MG63 (cell line): ENCODE measurements around the gene HKDC1. TPM values are rescaled to one million over a fixed set of nuclear protein-coding genes. Genes with fewer than 3 reads are reported as not detected.
"Not testable (repeated sequence)": the region's sequence is repeated elsewhere in the genome, so short reads cannot be mapped to it uniquely, and the experiment has no call there.

Source experiments
- DNase-seq: peaks from one replicate; pipeline ENCODE4 v3.0.0-alpha.2; 2020
- H3K27me3 ChIP-seq: fragments of 250-450 bp; sonication (Bioruptor Pico); 2 replicates; pipeline ENCODE4 v1.5.1; 2020; ENCODE audit warnings: mild to moderate bottlenecking, moderate library complexity
- H3K36me3 ChIP-seq: fragments of 250-450 bp; sonication (Bioruptor Pico); 2 replicates; pipeline ENCODE4 v1.5.1; 2020; ENCODE audit warnings: mild to moderate bottlenecking, moderate library complexity
- H3K4me3 ChIP-seq: fragments of 250-450 bp; sonication (Bioruptor Pico); 2 replicates; pipeline ENCODE4 v1.5.1; 2020; ENCODE audit warnings: mild to moderate bottlenecking, moderate library complexity
- H3K9me3 ChIP-seq: fragments of 250-450 bp; sonication (Bioruptor Pico); 2 replicates; pipeline ENCODE4 v1.5.1; 2020; ENCODE audit warnings: mild to moderate bottlenecking, moderate library complexity
- total RNA-seq: library from RNA; depleted of rRNA; stranded (reverse); fragments of >200 nt; shearing (Covaris generic); gene quantifications from 2 replicates; pipeline ENCODE4 v1.2.3, GENCODE V29; 2014; ENCODE audit warnings: low replicate concordance

HKDC1 gene
- total RNA-seq, 1 experiment from 2014 or later, result 0.20 TPM

GRCh38 chr10:69253171-69253570 lies 33.0 kb downstream of the HKDC1 start:
- DNase-seq, result no peak
- Histone ChIP-seq H3K4me3 (no peak overlapping the region), H3K27me3 (no peaks in the 10 kb centered on the region)

GRCh38 chr10:69254877-69255276 lies 34.7 kb downstream of the HKDC1 start:
- H3K36me3 ChIP-seq, result no peaks in the 10 kb centered on the region
- H3K27me3 ChIP-seq, result no peaks in the 10 kb centered on the region
- H3K9me3 ChIP-seq, result no peaks in the 10 kb centered on the region
- DNase-seq, result no peak
- no peak overlapping the region for H3K4me3 ChIP-seq

More at GRCh38 chr10:69253171-69253570, 33.0 kb downstream of the HKDC1 start:
- Histone ChIP-seq H3K36me3 (no peaks in the 10 kb centered on the region), H3K9me3 (no peaks in the 10 kb centered on the region)

GRCh38 chr10:69259547-69260243 lies 39.6 kb downstream of the HKDC1 start:
- Histone ChIP-seq H3K4me3 (no peak overlapping the region), H3K36me3 (no peaks in the 10 kb centered on the region), H3K9me3 (no peaks in the 10 kb centered on the region), H3K27me3 (no peaks in the 10 kb centered on the region)
- DNase-seq, result no peak

- H3K36me3 ChIP-seq, result no peaks in the 10 kb centered on the region
- no peak for DNase-seq
- H3K9me3 ChIP-seq, result no peaks in the 10 kb centered on the region
- H3K4me3 ChIP-seq, result no peak overlapping the region
- H3K27me3 ChIP-seq, result no peaks in the 10 kb centered on the region
Observed at GRCh38 chr10:69261184-69261583, 41.1 kb downstream of the HKDC1 start.

- no peak overlapping the region for H3K4me3 ChIP-seq
- no peaks in the 10 kb centered on the region for H3K9me3 ChIP-seq
Observed at GRCh38 chr10:69262292-69262751, 42.2 kb downstream of the HKDC1 start.

GRCh38 chr10:69265521-69265920 lies 45.4 kb downstream of the HKDC1 start:
- Histone ChIP-seq H3K36me3 (no peaks in the 10 kb centered on the region), H3K9me3 (no peaks in the 10 kb centered on the region), H3K4me3 (no peak overlapping the region), H3K27me3 (no peaks in the 10 kb centered on the region)
- DNase-seq, result no peak

More at GRCh38 chr10:69262292-69262751, 42.2 kb downstream of the HKDC1 start:
- no peaks in the 10 kb centered on the region for H3K36me3 ChIP-seq
- DNase-seq, result no peak
- H3K27me3 ChIP-seq, result no peaks in the 10 kb centered on the region

- H3K36me3 ChIP-seq, result no peaks in the 10 kb centered on the region
- no peak for DNase-seq
- no peaks in the 10 kb centered on the region for H3K27me3 ChIP-seq
- no peak overlapping the region for H3K4me3 ChIP-seq
- H3K9me3 ChIP-seq, result peaks cover 8% of the 10 kb centered on the region; the same call in 1 of the 2 replicates
Observed at GRCh38 chr10:69268761-69269416, 48.8 kb downstream of the HKDC1 start.

- DNase-seq, result no peak
- H3K4me3 ChIP-seq, result no peak overlapping the region
- peaks cover 8% of the 10 kb centered on the region; the same call in 1 of the 2 replicates for H3K9me3 ChIP-seq
- H3K27me3 ChIP-seq, result no peaks in the 10 kb centered on the region
- no peaks in the 10 kb centered on the region for H3K36me3 ChIP-seq
Observed at GRCh38 chr10:69269761-69270160, 49.6 kb downstream of the HKDC1 start.

GRCh38 chr10:69270990-69271389 lies 50.9 kb downstream of the HKDC1 start:
- DNase-seq, result no peak
- Histone ChIP-seq H3K4me3 (no peak overlapping the region), H3K9me3 (peaks cover 8% of the 10 kb centered on the region; the same call in 1 of the 2 replicates), H3K36me3 (no peaks in the 10 kb centered on the region), H3K27me3 (no peaks in the 10 kb centered on the region)

- no peak for DNase-seq
Observed at GRCh38 chr10:69272624-69273023, 52.5 kb downstream of the HKDC1 start.

GRCh38 chr10:69275444-69275843 lies 55.3 kb downstream of the HKDC1 start:
- Histone ChIP-seq H3K27me3 (no peaks in the 10 kb centered on the region), H3K9me3 (peaks cover 8% of the 10 kb centered on the region; the same call in 1 of the 2 replicates), H3K4me3 (no peak overlapping the region), H3K36me3 (no peaks in the 10 kb centered on the region)
- DNase-seq, result no peak

More at GRCh38 chr10:69272624-69273023, 52.5 kb downstream of the HKDC1 start:
- Histone ChIP-seq H3K9me3 (peaks cover 8% of the 10 kb centered on the region; the same call in 1 of the 2 replicates), H3K27me3 (no peaks in the 10 kb centered on the region), H3K36me3 (no peaks in the 10 kb centered on the region), H3K4me3 (no peak overlapping the region)

GRCh38 chr10:69276503-69276902 lies 56.4 kb downstream of the HKDC1 start:
- Histone ChIP-seq H3K27me3 (no peaks in the 10 kb centered on the region), H3K9me3 (peaks cover 9% of the 10 kb centered on the region; the same call in 1 of the 2 replicates), H3K4me3 (no peak overlapping the region), H3K36me3 (no peaks in the 10 kb centered on the region)
- no peak for DNase-seq

GRCh38 chr10:69278446-69278963 lies 58.4 kb downstream of the HKDC1 start, which contains the start of gene HK1:
Gene HK1 (plus strand): TSS chr10:69278496.
- Histone ChIP-seq H3K27me3 (no peaks in the 10 kb centered on the region), H3K36me3 (no peaks in the 10 kb centered on the region), H3K9me3 (peaks cover 3% of the 10 kb centered on the region; the same call in 1 of the 2 replicates), H3K4me3 (no peak within 1 kb of the TSS)
- DNase-seq, result no peak

- Histone ChIP-seq H3K27me3 (no peaks in the 10 kb centered on the region), H3K9me3 (peaks cover 3% of the 10 kb centered on the region; the same call in 1 of the 2 replicates), H3K4me3 (no peak overlapping the region), H3K36me3 (no peaks in the 10 kb centered on the region)
- no peak for DNase-seq
Observed at GRCh38 chr10:69279110-69279509, 59.0 kb downstream of the HKDC1 start.

- Histone ChIP-seq H3K36me3 (no peaks in the 10 kb centered on the region), H3K9me3 (peaks cover 3% of the 10 kb centered on the region; the same call in 1 of the 2 replicates), H3K4me3 (no peak overlapping the region), H3K27me3 (no peaks in the 10 kb centered on the region)
- DNase-seq, result no peak
Observed at GRCh38 chr10:69281507-69282413, 61.6 kb downstream of the HKDC1 start.

- not testable (repeated sequence) for H3K27me3 ChIP-seq, DNase-seq, H3K9me3 ChIP-seq, H3K4me3 ChIP-seq, H3K36me3 ChIP-seq
Observed at GRCh38 chr10:69284402-69284801, 64.3 kb downstream of the HKDC1 start.
